ENCODE results near the gene CTDSPL2. TPM values are rescaled to one million over a fixed set of nuclear protein-coding genes. Genes with fewer than 3 reads are reported as not detected.
A peak's percentile ranks its signal among the peaks of the same experiment; 100 is the strongest.
"Not testable (repeated sequence)": the region's sequence is repeated elsewhere in the genome, so short reads cannot be mapped to it uniquely, and the experiment has no call there.

CTDSPL2 gene
- total RNA-seq, 1 experiment from 2014 or later = 98.0 TPM

GRCh38 chr15:44537735-44538240 lies 110.4 kb downstream of the CTDSPL2 start:
- ATAC-seq = no peak
- CTCF ChIA-PET = interaction anchor here (1.1 kb wide), 2 partner anchors 8 to 191 kb away, joined by 4 to 7 read pairs; no protein-coding TSS in a partner anchor
- no peaks in the 10 kb centered on the region for H3K27me3 ChIP-seq (ENCODE audit: low read length)
- peaks cover 23% of the 10 kb centered on the region for H3K36me3 ChIP-seq (ENCODE audit: low read depth, low read length)
- BruUV-seq (replicated peaks) = TSS peak; percentile 49
- peak overlapping the region; percentile 60; the same call in 1 of the 2 replicates for H2AFZ ChIP-seq (ENCODE audit: low read length)
- intact Hi-C loops (cut with micrococcal nuclease) = loop anchor here (5.0 kb wide), 1 partner anchor 110 kb away; the partner anchor contains the start of gene CTDSPL2
- H3K79me2 ChIP-seq (ENCODE audit: low read length) = peaks cover 71% of the 10 kb centered on the region
- peak overlapping the region; percentile 85 for H3K27ac ChIP-seq (ENCODE audit: low read length)
- no peaks in the 10 kb centered on the region for H3K9me3 ChIP-seq (ENCODE audit: low read length)
- peaks cover 40% of the 10 kb centered on the region for H4K20me1 ChIP-seq (ENCODE audit: low read length)
- H3K4me3 ChIP-seq (ENCODE audit: low read length) = peak overlapping the region; percentile 78
- POLR2A ChIA-PET (ENCODE audit: unreplicated experiment) = interaction anchor here (0.7 to 1.2 kb wide), 3 partner anchors 48 to 734 kb away, joined by 5 to 20 read pairs (median 7); partner anchors contain the start of gene CTDSPL2
- TF ChIP-seq EZH2 (IDR thresholded peaks at IDR 0.05; ENCODE audit: low read length, unreplicated experiment) = no peak
- no peak for TF ChIP-seq EZH2phosphoT487 (IDR thresholded peaks at IDR 0.05; ENCODE audit: borderline replicate concordance, low read length)
- TF ChIP-seq CTCF (conservative IDR thresholded peaks at IDR 0.05; ENCODE audit: low read depth, low read length) = no peak
- DNase-seq = peak; percentile 36
- H3K4me2 ChIP-seq (ENCODE audit: low read length) = peak overlapping the region; percentile 91
- no peaks in the 10 kb centered on the region for H3K9me2 ChIP-seq (replicated peaks; ENCODE audit: low read length)
- H3K4me1 ChIP-seq (ENCODE audit: insufficient read depth, low read length) = peaks cover 33% of the 10 kb centered on the region
- peak overlapping the region; percentile 98 for H3K9ac ChIP-seq (ENCODE audit: low read length)
- no peaks in the 10 kb centered on the region for H3F3A ChIP-seq (ENCODE audit: low read length, unreplicated experiment)

- H3F3A ChIP-seq (ENCODE audit: low read length, unreplicated experiment) = no peaks in the 10 kb centered on the region
- BruUV-seq (replicated peaks) = no TSS peak
- no peak overlapping the region for H2AFZ ChIP-seq (ENCODE audit: low read length)
- H3K4me1 ChIP-seq (ENCODE audit: insufficient read depth, low read length) = peaks cover 35% of the 10 kb centered on the region
- H3K9ac ChIP-seq (ENCODE audit: low read length) = no peak overlapping the region
- no peaks in the 10 kb centered on the region for H3K9me3 ChIP-seq (ENCODE audit: low read length)
- H3K27me3 ChIP-seq (ENCODE audit: low read length) = no peaks in the 10 kb centered on the region
- peaks cover 61% of the 10 kb centered on the region for H4K20me1 ChIP-seq (ENCODE audit: low read length)
- peaks cover 36% of the 10 kb centered on the region for H3K36me3 ChIP-seq (ENCODE audit: low read depth, low read length)
- H3K4me3 ChIP-seq (ENCODE audit: low read length) = no peak overlapping the region
- DNase-seq = peak; percentile 66
- peaks cover 93% of the 10 kb centered on the region for H3K79me2 ChIP-seq (ENCODE audit: low read length)
- no peaks in the 10 kb centered on the region for H3K9me2 ChIP-seq (replicated peaks; ENCODE audit: low read length)
- POLR2A ChIA-PET (ENCODE audit: unreplicated experiment) = no interaction called here
- no peak for ATAC-seq
- H3K27ac ChIP-seq (ENCODE audit: low read length) = no peak overlapping the region
- intact Hi-C loops (cut with micrococcal nuclease) = no loop called here
- TF ChIP-seq EZH2 (IDR thresholded peaks at IDR 0.05; ENCODE audit: low read length, unreplicated experiment) (no peak), CTCF (conservative IDR thresholded peaks at IDR 0.05; ENCODE audit: low read depth, low read length) (no peak), EZH2phosphoT487 (IDR thresholded peaks at IDR 0.05; ENCODE audit: borderline replicate concordance, low read length) (no peak)
- CTCF ChIA-PET = no interaction called here
- H3K4me2 ChIP-seq (ENCODE audit: low read length) = peak overlapping the region; percentile 32
Measured at GRCh38 chr15:44541282-44541958, 114.0 kb downstream of the CTDSPL2 start.

GRCh38 chr15:44542596-44542995 lies 115.2 kb downstream of the CTDSPL2 start:
- ChIA-PET CTCF (interaction anchor here (0.6 kb wide), 1 partner anchor 654 kb away, joined by 3 read pairs; no protein-coding TSS in a partner anchor), POLR2A (ENCODE audit: unreplicated experiment) (interaction anchor here (0.6 kb wide), 1 partner anchor 718 kb away, joined by 3 read pairs; the partner anchor contains the start of gene MFAP1)
- TF ChIP-seq EZH2phosphoT487 (IDR thresholded peaks at IDR 0.05; ENCODE audit: borderline replicate concordance, low read length) (no peak), CTCF (conservative IDR thresholded peaks at IDR 0.05; ENCODE audit: low read depth, low read length) (no peak), EZH2 (IDR thresholded peaks at IDR 0.05; ENCODE audit: low read length, unreplicated experiment) (no peak)
- Histone ChIP-seq H3K36me3 (ENCODE audit: low read depth, low read length) (peaks cover 36% of the 10 kb centered on the region), H2AFZ (ENCODE audit: low read length) (no peak overlapping the region), H4K20me1 (ENCODE audit: low read length) (peaks cover 66% of the 10 kb centered on the region), H3K9ac (ENCODE audit: low read length) (no peak overlapping the region), H3K4me1 (ENCODE audit: insufficient read depth, low read length) (peaks cover 36% of the 10 kb centered on the region), H3K9me3 (ENCODE audit: low read length) (no peaks in the 10 kb centered on the region), H3F3A (ENCODE audit: low read length, unreplicated experiment) (no peaks in the 10 kb centered on the region), H3K27ac (ENCODE audit: low read length) (no peak overlapping the region), H3K27me3 (ENCODE audit: low read length) (no peaks in the 10 kb centered on the region), H3K9me2 (replicated peaks; ENCODE audit: low read length) (no peaks in the 10 kb centered on the region), H3K4me2 (ENCODE audit: low read length) (no peak overlapping the region), H3K79me2 (ENCODE audit: low read length) (peaks cover 98% of the 10 kb centered on the region), H3K4me3 (ENCODE audit: low read length) (no peak overlapping the region)
- no peak for ATAC-seq
- BruUV-seq (replicated peaks) = no TSS peak
- DNase-seq = no peak
- intact Hi-C loops (cut with micrococcal nuclease) = no loop called here

GRCh38 chr15:44544745-44545144 lies 117.3 kb downstream of the CTDSPL2 start:
- H3K9ac ChIP-seq (ENCODE audit: low read length); ATAC-seq; BruUV-seq (replicated peaks); H3F3A ChIP-seq (ENCODE audit: low read length, unreplicated experiment); H2AFZ ChIP-seq (ENCODE audit: low read length); H3K27me3 ChIP-seq (ENCODE audit: low read length); intact Hi-C loops (cut with micrococcal nuclease); POLR2A ChIA-PET (ENCODE audit: unreplicated experiment); H3K27ac ChIP-seq (ENCODE audit: low read length); H3K4me3 ChIP-seq (ENCODE audit: low read length); DNase-seq; H3K4me2 ChIP-seq (ENCODE audit: low read length); H3K9me3 ChIP-seq (ENCODE audit: low read length); H3K9me2 ChIP-seq (replicated peaks; ENCODE audit: low read length): not testable (repeated sequence)
- Histone ChIP-seq H4K20me1 (ENCODE audit: low read length) (peaks cover 56% of the 10 kb centered on the region), H3K36me3 (ENCODE audit: low read depth, low read length) (peaks cover 41% of the 10 kb centered on the region; the same call in 1 of the 2 replicates), H3K4me1 (ENCODE audit: insufficient read depth, low read length) (peaks cover 32% of the 10 kb centered on the region), H3K79me2 (ENCODE audit: low read length) (peaks cover 96% of the 10 kb centered on the region)
- CTCF ChIA-PET = interaction anchor here (0.6 kb wide), 1 partner anchor 430 kb away, joined by 5 read pairs; no protein-coding TSS in a partner anchor
